Measurements from ENCODE around the gene TEC. TPM values are rescaled to one million over a fixed set of nuclear protein-coding genes. Genes with fewer than 3 reads are reported as not detected.
"Not testable (repeated sequence)": the region's sequence is repeated elsewhere in the genome, so short reads cannot be mapped to it uniquely, and the experiment has no call there.

Gene TEC
- total and polyA plus RNA-seq, 2 experiments from 2014 or later, result 3.2 to 4.0 TPM

GRCh38 chr4:48173056-48173991 lies 96.3 kb downstream of the TEC start:
- no peaks in the 10 kb centered on the region for H3K27me3 ChIP-seq
- H3K4me3 ChIP-seq, result no peak overlapping the region
- H3K27ac ChIP-seq, result peak overlapping the region; percentile 12
- no peaks in the 10 kb centered on the region for H3K4me1 ChIP-seq (ENCODE audit: low read depth)
- no peaks in the 10 kb centered on the region for H3K9me3 ChIP-seq (ENCODE audit: low read depth)
- no peak for TF ChIP-seq CTCF (IDR thresholded peaks at IDR 0.05; ENCODE audit: low read depth, low read length)
- DNase-seq (ENCODE audit: low read depth in 1 of 2, low spot score in 1 of 2), result peak in 1 of 2 donors; percentile 70
- H3K36me3 ChIP-seq, result no peaks in the 10 kb centered on the region

GRCh38 chr4:48172651-48173050 lies 97.0 kb downstream of the TEC start:
- TF ChIP-seq CTCF (IDR thresholded peaks at IDR 0.05; ENCODE audit: low read depth, low read length), result no peak

GRCh38 chr4:48169636-48170035 lies 100.0 kb downstream of the TEC start:
- no peaks in the 10 kb centered on the region for H3K27me3 ChIP-seq
- H3K4me3 ChIP-seq, result no peak overlapping the region
- no peak for DNase-seq (ENCODE audit: low read depth in 1 of 2, low spot score in 1 of 2)
- H3K9me3 ChIP-seq (ENCODE audit: low read depth), result no peaks in the 10 kb centered on the region
- no peak for TF ChIP-seq CTCF (IDR thresholded peaks at IDR 0.05; ENCODE audit: low read depth, low read length)
- no peak overlapping the region for H3K27ac ChIP-seq
- H3K4me1 ChIP-seq (ENCODE audit: low read depth), result no peaks in the 10 kb centered on the region
- no peaks in the 10 kb centered on the region for H3K36me3 ChIP-seq

More at GRCh38 chr4:48172651-48173050, 97.0 kb downstream of the TEC start:
- peak overlapping the region; percentile 12 for H3K27ac ChIP-seq
- no peaks in the 10 kb centered on the region for H3K36me3 ChIP-seq
- no peak for DNase-seq (ENCODE audit: low read depth in 1 of 2, low spot score in 1 of 2)
- no peaks in the 10 kb centered on the region for H3K4me1 ChIP-seq (ENCODE audit: low read depth)
- no peaks in the 10 kb centered on the region for H3K27me3 ChIP-seq
- no peaks in the 10 kb centered on the region for H3K9me3 ChIP-seq (ENCODE audit: low read depth)
- H3K4me3 ChIP-seq, result no peak overlapping the region

- peak in 1 of 2 donors; percentile 11 for DNase-seq (ENCODE audit: low read depth in 1 of 2, low spot score in 1 of 2)
- Histone ChIP-seq H3K36me3 (no peaks in the 10 kb centered on the region), H3K27ac (no peak overlapping the region), H3K9me3 (ENCODE audit: low read depth) (no peaks in the 10 kb centered on the region), H3K27me3 (no peaks in the 10 kb centered on the region), H3K4me1 (ENCODE audit: low read depth) (no peaks in the 10 kb centered on the region), H3K4me3 (no peak overlapping the region)
- TF ChIP-seq CTCF (IDR thresholded peaks at IDR 0.05; ENCODE audit: low read depth, low read length), result no peak
These were observed 101.9 kb downstream of the TEC start for GRCh38 chr4:48167538-48168263.

- not testable (repeated sequence) for H3K4me3 ChIP-seq; H3K27ac ChIP-seq; DNase-seq (ENCODE audit: low read depth in 1 of 2, low spot score in 1 of 2); H3K36me3 ChIP-seq; H3K4me1 ChIP-seq (ENCODE audit: low read depth); H3K9me3 ChIP-seq (ENCODE audit: low read depth); H3K27me3 ChIP-seq
These were observed 105.1 kb downstream of the TEC start for GRCh38 chr4:48164561-48164960.

- H3K27me3 ChIP-seq, result no peaks in the 10 kb centered on the region
- no peaks in the 10 kb centered on the region for H3K36me3 ChIP-seq
- H3K27ac ChIP-seq, result no peak overlapping the region
- H3K9me3 ChIP-seq (ENCODE audit: low read depth), result no peaks in the 10 kb centered on the region
- no peak for TF ChIP-seq CTCF (IDR thresholded peaks at IDR 0.05; ENCODE audit: low read depth, low read length)
- H3K4me1 ChIP-seq (ENCODE audit: low read depth), result no peaks in the 10 kb centered on the region
- DNase-seq (ENCODE audit: low read depth in 1 of 2, low spot score in 1 of 2), result no peak
- no peak overlapping the region for H3K4me3 ChIP-seq
These were observed 105.9 kb downstream of the TEC start for GRCh38 chr4:48163746-48164145.
